Hepatic stellate cell (primary cell): ENCODE measurements around the gene POTEH.
"Not testable (repeated sequence)": the region's sequence is repeated elsewhere in the genome, so short reads cannot be mapped to it uniquely, and the experiment has no call there.

Source experiments
- DNase-seq: peaks from one replicate; pipeline ENCODE4 v3.0.0; 2011; ENCODE audit warnings: low spot score

POTEH gene

GRCh38 chr22:15738157-15738908 is 48.5 kb downstream of the POTEH start:
- DNase-seq, result not testable (repeated sequence)

GRCh38 chr22:15738909-15739391 is 49.1 kb downstream of the POTEH start:
- DNase-seq, result not testable (repeated sequence)

- DNase-seq, result not testable (repeated sequence)
Measured at GRCh38 chr22:15747636-15748323, 58.0 kb downstream of the POTEH start.

GRCh38 chr22:15749181-15749970 is 59.5 kb downstream of the POTEH start:
- DNase-seq, result not testable (repeated sequence)

GRCh38 chr22:15759443-15760097 is 69.7 kb downstream of the POTEH start:
- DNase-seq, result not testable (repeated sequence)

GRCh38 chr22:15760388-15761150 is 70.7 kb downstream of the POTEH start:
- not testable (repeated sequence) for DNase-seq

GRCh38 chr22:15761151-15761777 is 71.4 kb downstream of the POTEH start:
- not testable (repeated sequence) for DNase-seq

- not testable (repeated sequence) for DNase-seq
Measured at GRCh38 chr22:15763559-15763958, 73.7 kb downstream of the POTEH start.
